Uterus (tissue), 4 donors: ENCODE data around the gene RAI14. TPM values are rescaled to one million over a fixed set of nuclear protein-coding genes. Genes with fewer than 3 reads are reported as not detected.
A peak's percentile ranks its signal among the peaks of the same experiment; 100 is the strongest.

Experiments used
- DNase-seq, 2 donors: peaks; one replicate each; pipeline ENCODE4 v3.0.0-alpha.2; 2019 to 2020
- H3K27ac ChIP-seq, 2 donors: fragments of 200-600 bp; sonication (generic); 1 replicate in 1 of 2; 2 replicates in 1 of 2; pipeline ENCODE4 v1.5.1; 2016 to 2018
- H3K27me3 ChIP-seq, 2 donors: fragments of 200-600 bp; sonication (generic); one replicate each; pipeline ENCODE4 v1.5.1; 2018 to 2019; ENCODE audit warnings: control low read depth in 1 of 2
- H3K36me3 ChIP-seq, 2 donors: fragments of 200-600 bp; sonication (generic); one replicate each; pipeline ENCODE4 v1.5.1; 2019; ENCODE audit warnings: control low read depth in 1 of 2
- H3K4me1 ChIP-seq, 2 donors: fragments of 200-600 bp; sonication (generic); one replicate each; pipeline ENCODE4 v1.5.1; 2018 to 2019; ENCODE audit warnings: control low read depth in 1 of 2
- H3K4me3 ChIP-seq, 2 donors: fragments of 200-600 bp; sonication (generic); 1 replicate in 1 of 2; 2 replicates in 1 of 2; pipeline ENCODE4 v1.5.1; 2018 to 2019; ENCODE audit warnings: mild to moderate bottlenecking in 1 of 2
- H3K9me3 ChIP-seq, 2 donors: fragments of 200-600 bp; sonication (generic); one replicate each; pipeline ENCODE4 v1.5.1; 2019; ENCODE audit warnings: control low read depth in 1 of 2
- CTCF ChIP-seq, 4 experiments: fragments of 200-600 bp in 2 of 4; fragments of 450-650 bp in 2 of 4; sonication (generic) in 2 of 4; IDR thresholded peaks; one replicate each; pipeline ENCODE4 v1.5.1; 2016 to 2019; ENCODE audit warnings: antibody characterized with exemption in 4 of 4, mild to moderate bottlenecking in 2 of 4, moderate library complexity in 1 of 4
- POLR2A ChIP-seq, 2 donors: fragments of 450-650 bp; IDR thresholded peaks; one replicate each; pipeline ENCODE4 v1.6.1; 2016; ENCODE audit warnings: antibody characterized with exemption in 2 of 2, mild to moderate bottlenecking in 1 of 2, moderate library complexity in 1 of 2
- intact Hi-C: fragments of 100-400 bp; cut with DNase I; formaldehyde crosslinking; loops from one replicate; pipeline ENCODE4 v1.15.1; 2023; ENCODE audit warnings: low total_unique reads
- total RNA-seq, 4 donors: library from RNA; depleted of rRNA in 3 of 4; stranded (reverse); fragments of >200 nt in 3 of 4; gene quantifications; one replicate each; pipeline versions ENCODE4 v1.1.0 to v1.2.4, GENCODE V29; 2014 to 2023
- donor health status: DM: yes; HTN: yes; CAD: no.

RAI14 gene
- total RNA-seq, 4 donors from 2014 or later = 32.4 to 264 (median 117) TPM

GRCh38 chr5:34787035-34787434 lies 130.9 kb downstream of the RAI14 start:
- H3K27ac ChIP-seq = no peak overlapping the region
- H3K4me3 ChIP-seq = no peak overlapping the region
- H3K4me1 ChIP-seq = no peaks in the 10 kb centered on the region
- TF ChIP-seq POLR2A (IDR thresholded peaks at IDR 0.05) (no peak), CTCF (IDR thresholded peaks at IDR 0.05) (no peak)
- no peaks in the 10 kb centered on the region for H3K9me3 ChIP-seq
- no peak for DNase-seq
- no peaks in the 10 kb centered on the region for H3K36me3 ChIP-seq
- intact Hi-C loops = no loop called here
- H3K27me3 ChIP-seq = no peaks in the 10 kb centered on the region

- intact Hi-C loops = no loop called here
- H3K9me3 ChIP-seq = no peaks in the 10 kb centered on the region
- no peaks in the 10 kb centered on the region for H3K27me3 ChIP-seq
- no peak overlapping the region for H3K4me3 ChIP-seq
- H3K36me3 ChIP-seq = no peaks in the 10 kb centered on the region
- H3K4me1 ChIP-seq = no peaks in the 10 kb centered on the region
- no peak for TF ChIP-seq CTCF (IDR thresholded peaks at IDR 0.05)
- TF ChIP-seq POLR2A (IDR thresholded peaks at IDR 0.05) = no peak
- DNase-seq = peak; percentile 28 to 45
- H3K27ac ChIP-seq = peak overlapping the region; percentile 35 to 49
Measured at GRCh38 chr5:34789021-34789531, 132.9 kb downstream of the RAI14 start.

- peak overlapping the region; percentile 5 to 35 for H3K27ac ChIP-seq
- intact Hi-C loops = no loop called here
Measured at GRCh38 chr5:34789639-34790038, 133.5 kb downstream of the RAI14 start.

GRCh38 chr5:34790069-34790468 lies 133.9 kb downstream of the RAI14 start:
- no peak for DNase-seq
- intact Hi-C loops = no loop called here
- no peaks in the 10 kb centered on the region for H3K4me1 ChIP-seq
- H3K27me3 ChIP-seq = no peaks in the 10 kb centered on the region
- H3K27ac ChIP-seq = no peak overlapping the region
- TF ChIP-seq CTCF (IDR thresholded peaks at IDR 0.05) (no peak), POLR2A (IDR thresholded peaks at IDR 0.05) (no peak)
- no peak overlapping the region for H3K4me3 ChIP-seq
- H3K36me3 ChIP-seq = no peaks in the 10 kb centered on the region
- no peaks in the 10 kb centered on the region for H3K9me3 ChIP-seq

More at GRCh38 chr5:34789639-34790038, 133.5 kb downstream of the RAI14 start:
- Histone ChIP-seq H3K9me3 (no peaks in the 10 kb centered on the region), H3K27me3 (no peaks in the 10 kb centered on the region), H3K36me3 (no peaks in the 10 kb centered on the region), H3K4me3 (no peak overlapping the region), H3K4me1 (no peaks in the 10 kb centered on the region)
- no peak for DNase-seq
- TF ChIP-seq POLR2A (IDR thresholded peaks at IDR 0.05) (no peak), CTCF (IDR thresholded peaks at IDR 0.05) (peak in 1 of 4 experiments; percentile 2)

- H3K4me1 ChIP-seq = no peaks in the 10 kb centered on the region
- H3K36me3 ChIP-seq = no peaks in the 10 kb centered on the region
- H3K9me3 ChIP-seq = no peaks in the 10 kb centered on the region
- intact Hi-C loops = no loop called here
- DNase-seq = no peak
- no peak overlapping the region for H3K27ac ChIP-seq
- H3K4me3 ChIP-seq = no peak overlapping the region
- TF ChIP-seq CTCF (IDR thresholded peaks at IDR 0.05) (no peak), POLR2A (IDR thresholded peaks at IDR 0.05) (no peak)
- H3K27me3 ChIP-seq = no peaks in the 10 kb centered on the region
Measured at GRCh38 chr5:34791761-34792244, 135.7 kb downstream of the RAI14 start.
